ENCODE measurements around the gene PCSK5.

- no peak for TF ChIP-seq EZH2 (IDR thresholded peaks at IDR 0.05; ENCODE audit: borderline replicate concordance)
- TF ChIP-seq CTCF (IDR thresholded peaks at IDR 0.05; ENCODE audit: poor library complexity): no peak
Observed at GRCh38 chr9:75976549-75976948, 86.1 kb downstream of the PCSK5 start.
